ENCODE data around the gene CDC42BPA. TPM values are rescaled to one million over a fixed set of nuclear protein-coding genes. Genes with fewer than 3 reads are reported as not detected.

The CDC42BPA gene
- total RNA-seq, 4 donors from 2014 or later = 47.0 to 58.6 (median 54.8) TPM

- WGBS, 2 donors = 92 to 94% methylated on average over 4 of the region's 4 CpGs
- H3K27ac ChIP-seq = no peak overlapping the region
- H3K27me3 ChIP-seq = no peaks in the 10 kb centered on the region
- no peaks in the 10 kb centered on the region for H3K9me3 ChIP-seq
- no peak for TF ChIP-seq POLR2A (IDR thresholded peaks at IDR 0.05)
- no peak for TF ChIP-seq EP300 (IDR thresholded peaks at IDR 0.05)
- TF ChIP-seq, protein P1, sequence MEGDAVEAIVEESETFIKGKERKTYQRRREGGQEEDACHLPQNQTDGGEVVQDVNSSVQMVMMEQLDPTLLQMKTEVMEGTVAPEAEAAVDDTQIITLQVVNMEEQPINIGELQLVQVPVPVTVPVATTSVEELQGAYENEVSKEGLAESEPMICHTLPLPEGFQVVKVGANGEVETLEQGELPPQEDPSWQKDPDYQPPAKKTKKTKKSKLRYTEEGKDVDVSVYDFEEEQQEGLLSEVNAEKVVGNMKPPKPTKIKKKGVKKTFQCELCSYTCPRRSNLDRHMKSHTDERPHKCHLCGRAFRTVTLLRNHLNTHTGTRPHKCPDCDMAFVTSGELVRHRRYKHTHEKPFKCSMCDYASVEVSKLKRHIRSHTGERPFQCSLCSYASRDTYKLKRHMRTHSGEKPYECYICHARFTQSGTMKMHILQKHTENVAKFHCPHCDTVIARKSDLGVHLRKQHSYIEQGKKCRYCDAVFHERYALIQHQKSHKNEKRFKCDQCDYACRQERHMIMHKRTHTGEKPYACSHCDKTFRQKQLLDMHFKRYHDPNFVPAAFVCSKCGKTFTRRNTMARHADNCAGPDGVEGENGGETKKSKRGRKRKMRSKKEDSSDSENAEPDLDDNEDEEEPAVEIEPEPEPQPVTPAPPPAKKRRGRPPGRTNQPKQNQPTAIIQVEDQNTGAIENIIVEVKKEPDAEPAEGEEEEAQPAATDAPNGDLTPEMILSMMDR (IDR thresholded peaks at IDR 0.05) = no peak
- no peak for DNase-seq (ENCODE audit: low spot score in 2 of 2)
- H3K4me3 ChIP-seq = no peak overlapping the region
- H3K4me1 ChIP-seq = no peaks in the 10 kb centered on the region
- H3K36me3 ChIP-seq = peaks cover 0 to 23% (median 0%) of the 10 kb centered on the region in 3 donors
Observed at GRCh38 chr1:227155688-227156087, 162.6 kb downstream of the CDC42BPA start.

GRCh38 chr1:227155004-227155403, 163.3 kb downstream of the CDC42BPA start:
- H3K9me3 ChIP-seq = no peaks in the 10 kb centered on the region
- peaks cover 0 to 20% (median 0%) of the 10 kb centered on the region in 3 donors for H3K36me3 ChIP-seq
- H3K27me3 ChIP-seq = no peaks in the 10 kb centered on the region
- H3K4me1 ChIP-seq = no peaks in the 10 kb centered on the region
- H3K4me3 ChIP-seq = no peak overlapping the region
- TF ChIP-seq, protein P1 (IDR thresholded peaks at IDR 0.05) = no peak
- TF ChIP-seq EP300 (IDR thresholded peaks at IDR 0.05) = no peak
- TF ChIP-seq POLR2A (IDR thresholded peaks at IDR 0.05) = no peak
- no peak overlapping the region for H3K27ac ChIP-seq
- 57 to 73% methylated on average over 2 of the region's 2 CpGs for WGBS, 2 donors
- DNase-seq (ENCODE audit: low spot score in 2 of 2) = no peak

DNA sequence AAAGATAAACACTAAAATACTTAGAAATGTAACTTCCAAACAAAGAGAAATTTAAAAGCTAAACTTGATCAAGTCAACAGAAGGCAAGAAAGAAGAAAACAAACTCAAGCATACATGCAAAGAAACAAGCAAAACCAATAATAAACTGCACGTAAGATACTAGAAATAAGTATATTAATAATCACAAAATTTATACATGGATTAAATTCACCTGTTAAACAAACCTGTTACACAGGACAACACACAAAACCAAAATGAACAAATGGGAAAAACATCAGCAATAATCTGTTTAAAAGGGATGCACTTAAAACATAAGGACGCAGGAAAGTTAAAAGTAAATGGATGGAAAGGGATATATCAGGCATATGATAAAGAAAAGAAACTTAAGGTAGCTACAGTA, 165.8 kb downstream of the CDC42BPA start:
- Histone ChIP-seq H3K4me1 (no peaks in the 10 kb centered on the region), H3K4me3 (no peak overlapping the region), H3K9me3 (no peaks in the 10 kb centered on the region), H3K36me3 (no peaks in the 10 kb centered on the region), H3K27ac (no peak overlapping the region), H3K27me3 (no peaks in the 10 kb centered on the region)
- TF ChIP-seq, protein P1 (IDR thresholded peaks at IDR 0.05) = no peak
- TF ChIP-seq POLR2A (IDR thresholded peaks at IDR 0.05) = no peak
- no peak for TF ChIP-seq EP300 (IDR thresholded peaks at IDR 0.05)
- WGBS, 2 donors = 94 to 98% methylated on average over 2 of the region's 2 CpGs
- no peak for DNase-seq (ENCODE audit: low spot score in 2 of 2)

GRCh38 chr1:227140376-227140775, 177.9 kb downstream of the CDC42BPA start:
- Histone ChIP-seq H3K27me3 (no peaks in the 10 kb centered on the region), H3K27ac (no peak overlapping the region), H3K9me3 (no peaks in the 10 kb centered on the region), H3K36me3 (peaks cover 0 to 57% (median 0%) of the 10 kb centered on the region in 3 donors), H3K4me1 (no peaks in the 10 kb centered on the region), H3K4me3 (no peak overlapping the region)
- WGBS, 2 donors = 73 to 77% methylated on average over 1 of the region's 1 CpG
- DNase-seq (ENCODE audit: low spot score in 2 of 2) = no peak
- TF ChIP-seq, protein P1 (IDR thresholded peaks at IDR 0.05) = no peak
- TF ChIP-seq EP300 (IDR thresholded peaks at IDR 0.05) (no peak), POLR2A (IDR thresholded peaks at IDR 0.05) (no peak)

DNA sequence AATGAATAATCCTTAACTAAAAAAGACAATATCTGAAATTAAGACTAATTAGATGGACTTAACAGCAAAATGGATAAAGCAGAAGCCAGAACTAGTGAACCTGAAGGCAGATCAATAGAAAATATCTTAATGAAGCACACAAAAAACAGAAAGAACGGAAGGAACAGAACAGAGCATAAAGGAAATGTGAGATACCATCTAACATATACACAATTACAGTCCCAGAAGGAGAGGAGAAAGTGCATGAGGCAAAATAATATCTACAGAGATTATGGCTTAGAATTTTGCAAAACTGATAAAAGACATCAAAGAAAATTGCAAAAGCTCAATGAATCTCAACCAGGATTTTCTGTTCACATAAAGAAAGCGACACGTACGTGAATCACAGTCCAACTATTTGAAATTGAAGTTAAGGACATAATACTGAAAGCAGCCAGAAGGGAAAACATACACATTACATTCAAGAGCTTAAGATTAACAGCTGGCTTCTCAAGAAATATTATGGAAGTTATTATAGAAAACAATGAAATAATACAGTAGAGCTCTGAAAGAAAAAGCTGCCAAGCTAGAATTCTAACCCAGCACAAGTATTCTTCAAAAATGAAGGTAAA, 182.0 kb downstream of the CDC42BPA start:
- TF ChIP-seq, protein P1 (IDR thresholded peaks at IDR 0.05) = no peak
- TF ChIP-seq EP300 (IDR thresholded peaks at IDR 0.05) (no peak), POLR2A (IDR thresholded peaks at IDR 0.05) (no peak)
- Histone ChIP-seq H3K4me3 (no peak overlapping the region), H3K27ac (no peak overlapping the region), H3K36me3 (peaks cover 0 to 27% (median 0%) of the 10 kb centered on the region in 3 donors), H3K4me1 (peaks cover 0 to 6% (median 0%) of the 10 kb centered on the region in 4 donors), H3K9me3 (no peaks in the 10 kb centered on the region), H3K27me3 (no peaks in the 10 kb centered on the region)
- DNase-seq (ENCODE audit: low spot score in 2 of 2) = no peak
- WGBS, 2 donors = 91 to 93% methylated on average over 4 of the region's 4 CpGs
